ENCODE results near the gene MAP7.

The MAP7 gene

GRCh38 chr6:136359851-136360250 is 190.4 kb downstream of the MAP7 start:
- no peak for TF ChIP-seq CTCF (IDR thresholded peaks at IDR 0.05; ENCODE audit: control insufficient read depth, insufficient read depth, low read depth, low read length, missing control alignments)
- H3K4me3 ChIP-seq (ENCODE audit: control insufficient read depth, low read depth, low read length), result no peak overlapping the region
- DNase-seq (ENCODE audit: low read depth), result no peak

GRCh38 chr6:136351518-136352110 is 198.6 kb downstream of the MAP7 start:
- DNase-seq (ENCODE audit: low read depth), result no peak
- no peak overlapping the region for H3K4me3 ChIP-seq (ENCODE audit: control insufficient read depth, low read depth, low read length)
- no peak for TF ChIP-seq CTCF (IDR thresholded peaks at IDR 0.05; ENCODE audit: control insufficient read depth, insufficient read depth, low read depth, low read length, missing control alignments)

- DNase-seq (ENCODE audit: low read depth), result no peak
- H3K4me3 ChIP-seq (ENCODE audit: control insufficient read depth, low read depth, low read length), result no peak overlapping the region
- no peak for TF ChIP-seq CTCF (IDR thresholded peaks at IDR 0.05; ENCODE audit: control insufficient read depth, insufficient read depth, low read depth, low read length, missing control alignments)
These were observed 199.3 kb downstream of the MAP7 start for GRCh38 chr6:136350914-136351313.

- TF ChIP-seq CTCF (IDR thresholded peaks at IDR 0.05; ENCODE audit: control insufficient read depth, insufficient read depth, low read depth, low read length, missing control alignments), result no peak
- DNase-seq (ENCODE audit: low read depth), result no peak
- H3K4me3 ChIP-seq (ENCODE audit: control insufficient read depth, low read depth, low read length), result no peak overlapping the region
These were observed 202.4 kb downstream of the MAP7 start for GRCh38 chr6:136347847-136348246.

GRCh38 chr6:136345145-136345544 is 205.1 kb downstream of the MAP7 start:
- H3K4me3 ChIP-seq (ENCODE audit: control insufficient read depth, low read depth, low read length), result no peak overlapping the region
- no peak for TF ChIP-seq CTCF (IDR thresholded peaks at IDR 0.05; ENCODE audit: control insufficient read depth, insufficient read depth, low read depth, low read length, missing control alignments)
- DNase-seq (ENCODE audit: low read depth), result no peak

GRCh38 chr6:136344420-136344819 is 205.8 kb downstream of the MAP7 start:
- H3K4me3 ChIP-seq (ENCODE audit: control insufficient read depth, low read depth, low read length), result no peak overlapping the region
- TF ChIP-seq CTCF (IDR thresholded peaks at IDR 0.05; ENCODE audit: control insufficient read depth, insufficient read depth, low read depth, low read length, missing control alignments), result no peak
- DNase-seq (ENCODE audit: low read depth), result no peak

GRCh38 chr6:136343700-136344099 is 206.5 kb downstream of the MAP7 start:
- DNase-seq (ENCODE audit: low read depth), result no peak
- TF ChIP-seq CTCF (IDR thresholded peaks at IDR 0.05; ENCODE audit: control insufficient read depth, insufficient read depth, low read depth, low read length, missing control alignments), result no peak
- no peak overlapping the region for H3K4me3 ChIP-seq (ENCODE audit: control insufficient read depth, low read depth, low read length)

Measured in AG09309 (cell line).